Measurements from ENCODE around the gene ADCY9. TPM values are rescaled to one million over a fixed set of nuclear protein-coding genes. Genes with fewer than 3 reads are reported as not detected.

ADCY9 gene
- total RNA-seq, 1 experiment from 2014 or later: 4.7 TPM

- Histone ChIP-seq H2BK5ac (ENCODE audit: insufficient read length, low read length) (no peak overlapping the region), H3K23ac (ENCODE audit: insufficient read length, low read depth, low read length) (no peak overlapping the region), H4K8ac (replicated peaks; ENCODE audit: insufficient read length, low read depth, low read length) (no peak overlapping the region), H3K27me3 (ENCODE audit: insufficient read depth, low read length) (no peaks in the 10 kb centered on the region), H3T11ph (ENCODE audit: low read length) (no peak overlapping the region), H3K4me2 (ENCODE audit: insufficient read depth, insufficient read length, low read length) (no peak overlapping the region), H3K9me3 (ENCODE audit: control insufficient read depth, low read depth, low read length) (no peaks in the 10 kb centered on the region), H3K18ac (ENCODE audit: insufficient read length, low read depth, low read length) (no peak overlapping the region), H4K5ac (ENCODE audit: insufficient read length, low read depth, low read length) (no peak overlapping the region), H3K79me1 (ENCODE audit: insufficient read depth, low read depth, low read length, poor library complexity, severe bottlenecking) (no peaks in the 10 kb centered on the region), H2BK15ac (ENCODE audit: low read depth, low read length) (no peak overlapping the region), H3K4ac (ENCODE audit: low read depth, low read length) (no peak overlapping the region), H3K79me2 (ENCODE audit: insufficient read depth, low read length) (no peaks in the 10 kb centered on the region), H2AK5ac (ENCODE audit: insufficient read length, low read length) (no peak overlapping the region), H2BK12ac (ENCODE audit: insufficient read length, low read depth, low read length) (no peak overlapping the region), H2BK20ac (ENCODE audit: low read depth, low read length, poor library complexity, severe bottlenecking) (no peak overlapping the region), H4K91ac (ENCODE audit: insufficient read length, low read depth, low read length) (no peak overlapping the region), H3K56ac (ENCODE audit: insufficient read length, low read depth, low read length) (no peak overlapping the region), H2BK120ac (ENCODE audit: low read depth, low read length, poor library complexity, severe bottlenecking) (no peak overlapping the region), H3K23me2 (ENCODE audit: insufficient read length, low read depth, low read length, poor library complexity, severe bottlenecking) (no peaks in the 10 kb centered on the region), H3K9ac (ENCODE audit: extremely low read depth, insufficient read length, low read length) (no peak overlapping the region), H3K14ac (ENCODE audit: insufficient read depth, low read length) (no peak overlapping the region), H4K20me1 (ENCODE audit: control insufficient read depth, insufficient read depth, insufficient read length) (no peaks in the 10 kb centered on the region), H3K4me1 (ENCODE audit: insufficient read depth, low read length) (no peaks in the 10 kb centered on the region), H3K27ac (ENCODE audit: insufficient read length, low read depth, low read length) (no peak overlapping the region), H2AFZ (ENCODE audit: low read length) (no peak overlapping the region)
- TF ChIP-seq CTCF (conservative IDR thresholded peaks at IDR 0.05): no peak
- Mint-ChIP-seq H3K9me3 (no peaks in the 10 kb centered on the region), H3K27ac (no peak overlapping the region), H3K4me3 (no peak overlapping the region), H3K4me1 (no peaks in the 10 kb centered on the region), H3K27me3 (ENCODE audit: low read depth) (no peaks in the 10 kb centered on the region), H3K36me3 (ENCODE audit: insufficient read depth in 1 of 3, low read depth in 3 of 3) (no peaks in the 10 kb centered on the region)
- WGBS (ENCODE audit: extremely low coverage, insufficient read length, low lambda C conversion rate): no CpG with 5 or more reads among the region's 11 CpGs
- no peak for DNase-seq
Observed at GRCh38 chr16:4042581-4042980, 73.7 kb downstream of the ADCY9 start.

Data from H9 (cell line).